ENCODE measurements around the gene CPT1C.

CPT1C gene

DNA sequence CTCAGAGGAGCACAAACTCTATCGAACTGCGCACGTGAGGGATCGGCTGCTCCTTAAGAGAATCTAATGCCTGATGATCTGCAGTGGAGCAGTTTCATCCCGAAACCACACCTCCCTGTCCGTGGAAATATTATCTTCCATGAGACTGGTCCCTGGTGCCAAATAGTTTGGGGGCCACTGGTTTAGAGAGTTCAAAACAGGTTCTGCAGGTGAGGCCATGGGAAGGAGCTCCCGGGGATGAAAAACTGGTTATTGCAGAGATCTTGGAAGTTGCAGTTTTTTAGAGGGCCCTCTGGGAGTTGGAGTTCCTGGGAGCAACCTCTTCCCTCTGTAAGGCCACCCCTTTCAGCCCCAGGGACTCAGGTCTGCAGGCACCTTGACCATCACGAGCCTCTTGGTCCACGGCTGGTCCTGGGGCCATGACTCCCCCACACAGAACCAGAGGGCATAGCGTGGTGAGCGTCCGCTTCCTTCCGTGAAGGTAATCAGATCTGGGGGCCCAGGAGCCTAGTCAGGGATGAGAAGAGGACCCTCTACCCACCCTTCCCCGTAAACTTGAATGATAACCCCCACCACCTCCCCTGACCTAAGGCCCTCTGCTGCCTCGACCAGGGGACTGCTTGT, 30.5 kb upstream of the CPT1C start:
- no peak for DNase-seq (ENCODE audit: low read depth)

GRCh38 chr19:49662011-49662410, 28.9 kb upstream of the CPT1C start:
- no peak for DNase-seq (ENCODE audit: low read depth)

DNA sequence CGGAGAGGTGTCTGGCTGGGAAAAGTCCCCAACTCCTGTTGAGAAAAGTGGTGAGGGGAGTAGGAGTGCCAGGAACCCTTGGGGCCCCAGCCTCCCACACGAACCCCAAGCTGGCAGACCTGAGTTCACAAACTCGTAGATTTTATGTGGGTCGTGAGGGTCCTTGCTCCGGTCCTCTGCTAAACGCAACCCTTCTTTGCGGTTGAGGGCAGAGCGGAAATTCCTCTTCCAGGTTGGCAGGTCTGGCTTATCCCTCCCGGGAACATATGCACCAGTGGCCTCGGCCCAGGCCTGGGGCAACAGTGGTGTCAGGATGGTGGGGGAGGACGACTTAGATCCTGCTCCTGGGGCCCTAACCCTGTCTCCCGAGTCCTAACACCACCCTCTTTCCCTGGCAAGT, 27.7 kb upstream of the CPT1C start:
- no peak for DNase-seq (ENCODE audit: low read depth)

DNA sequence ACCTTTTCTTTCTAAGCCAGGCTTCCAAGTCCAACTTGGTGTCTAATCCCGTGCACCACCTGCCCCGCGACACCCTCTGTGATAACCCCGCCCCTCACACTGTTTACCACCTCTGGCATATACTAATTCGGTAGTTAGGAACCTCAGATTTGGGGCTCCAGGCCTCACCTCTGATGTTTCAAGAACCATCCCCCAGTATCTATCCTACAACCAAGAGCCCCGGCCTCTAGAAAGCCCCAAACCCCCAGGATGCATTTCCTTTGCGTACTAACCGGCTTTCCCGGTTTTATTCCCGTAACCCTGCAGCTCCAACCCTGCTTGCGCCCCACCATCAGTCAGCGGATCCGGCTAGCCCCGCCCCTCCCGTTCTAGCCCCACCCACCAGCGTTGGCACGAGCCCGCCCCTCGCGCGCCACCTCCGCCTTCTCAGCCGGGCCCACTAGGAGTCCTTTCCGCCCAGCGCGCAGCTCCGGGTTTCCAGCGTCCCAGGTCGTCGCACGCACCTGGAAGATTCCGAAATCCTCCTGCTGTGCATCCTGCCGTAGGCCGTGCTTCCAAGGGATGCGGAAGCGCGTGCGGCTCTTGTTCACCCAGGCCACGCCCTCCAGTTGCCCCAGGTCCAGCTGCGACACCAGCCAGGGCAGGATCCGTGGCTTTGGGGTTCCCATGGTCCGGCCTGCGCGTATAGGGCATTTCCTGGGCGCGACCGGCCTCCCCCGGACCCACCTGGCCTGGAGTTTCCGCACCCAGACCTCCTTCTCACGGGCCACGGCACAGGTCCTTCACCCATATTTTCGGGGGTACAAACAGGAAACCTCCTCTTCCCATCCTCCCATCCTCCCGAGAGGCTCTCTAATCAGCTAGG, 26.5 kb upstream of the CPT1C start:
- peak; percentile 93 for DNase-seq (ENCODE audit: low read depth)

DNA sequence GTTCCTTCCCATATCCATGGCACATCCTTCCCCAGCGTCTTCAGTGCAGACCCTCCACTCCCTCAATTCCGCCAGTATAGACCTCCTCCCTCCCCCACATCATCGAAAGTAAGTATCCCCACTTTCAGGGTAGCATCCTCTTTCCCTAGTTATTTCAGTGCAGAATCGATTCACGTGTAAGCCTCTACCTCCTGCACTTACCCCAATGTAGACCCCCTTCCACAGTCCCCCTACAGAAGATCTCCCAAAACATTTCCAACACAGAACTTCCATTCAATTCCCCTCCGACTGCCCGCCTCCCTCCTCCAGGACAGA, 25.9 kb upstream of the CPT1C start:
- no peak for DNase-seq (ENCODE audit: low read depth)

GRCh38 chr19:49665351-49666119, 25.4 kb upstream of the CPT1C start, which contains the start of the genes BCL2L12 and IRF3:
TSS of gene BCL2L12 (plus strand) at chr19:49665933. CDS start at chr19:49666693, 760 bp downstream.
TSS of gene IRF3 (minus strand) at chr19:49665857. CDS start at chr19:49664838, 1,019 bp downstream.
- peak; percentile 100 for DNase-seq (ENCODE audit: low read depth)

DNA sequence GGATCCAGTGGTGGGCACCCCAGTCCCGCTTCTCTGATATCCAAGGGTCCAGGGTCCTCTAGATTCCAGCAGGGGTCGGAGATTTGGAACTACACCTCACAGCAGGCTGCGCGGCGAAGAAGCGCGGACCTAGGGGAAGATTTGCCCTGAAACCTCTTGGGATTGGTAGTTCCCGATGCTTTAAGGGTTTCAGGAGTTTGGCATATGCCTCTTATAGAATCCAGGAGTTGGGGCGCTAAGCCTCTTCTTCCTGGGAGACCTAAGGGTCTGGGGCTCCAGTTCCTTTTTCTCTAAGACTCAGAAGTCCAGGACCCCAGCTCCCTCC, 24.8 kb upstream of the CPT1C start:
- DNase-seq (ENCODE audit: low read depth) = no peak

DNA sequence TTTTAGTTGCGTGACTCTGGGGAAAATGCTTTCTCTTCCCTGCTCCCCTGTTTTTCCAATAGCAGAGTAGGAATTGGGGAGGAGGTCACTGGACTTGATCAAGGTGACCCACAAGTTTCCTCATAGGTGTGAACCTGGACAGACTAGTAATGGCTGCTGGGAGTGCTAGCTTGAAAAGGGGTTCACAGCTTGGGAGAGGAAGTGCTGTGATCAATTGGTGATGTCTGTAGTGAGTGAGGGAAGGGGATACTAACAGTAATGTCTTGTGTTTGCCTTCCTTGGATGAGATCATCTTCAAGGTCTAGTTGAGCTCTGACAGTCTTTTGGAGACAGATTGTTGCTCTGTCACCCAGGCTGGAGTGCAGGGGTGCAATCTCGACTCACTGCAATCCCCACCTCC, 23.4 kb upstream of the CPT1C start:
- no peak for DNase-seq (ENCODE audit: low read depth)

- no peak for DNase-seq (ENCODE audit: low read depth)
Measured at GRCh38 chr19:49669516-49669915, 21.4 kb upstream of the CPT1C start.

DNA sequence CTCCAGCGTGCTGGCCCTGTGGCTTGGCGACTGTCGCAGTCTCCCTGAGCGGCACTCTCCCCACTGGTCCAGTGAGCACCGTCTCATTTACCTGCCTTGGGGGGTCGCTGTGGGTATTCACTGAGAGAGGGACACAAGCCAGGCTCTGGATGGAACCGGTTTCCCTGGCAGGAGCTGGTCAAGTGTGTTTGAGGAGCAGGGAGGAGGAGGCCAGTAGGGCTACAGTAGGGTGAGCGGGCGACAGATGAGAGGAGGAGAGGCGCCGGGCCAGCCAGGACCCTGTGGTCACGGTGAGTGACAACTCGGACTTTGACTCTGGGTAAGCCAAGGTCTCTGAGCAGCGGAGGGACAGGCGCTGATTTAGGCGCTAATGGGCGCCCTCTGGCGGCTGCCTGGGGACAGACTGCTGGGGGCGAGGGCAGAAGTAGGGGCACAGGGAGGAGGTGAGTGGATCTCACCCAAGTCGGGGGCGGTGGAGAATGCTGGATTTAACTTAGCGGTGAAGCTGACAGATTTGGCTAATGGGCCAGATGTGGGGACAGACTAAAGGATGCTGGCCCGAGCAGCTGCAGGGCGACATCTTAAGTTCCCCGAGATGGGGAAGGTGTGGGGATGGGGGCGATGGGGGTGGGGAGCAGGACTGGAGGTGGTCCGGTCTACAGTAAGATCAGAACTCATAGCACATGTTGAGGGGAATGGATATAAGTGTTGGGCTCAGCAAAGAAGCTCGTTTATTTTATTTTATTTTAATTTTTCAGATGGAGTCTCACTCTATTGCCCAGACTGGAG, 18.6 kb upstream of the CPT1C start:
- DNase-seq (ENCODE audit: low read depth) = peak; percentile 59

- DNase-seq (ENCODE audit: low read depth) = peak; percentile 40
Measured at GRCh38 chr19:49676136-49676783, 14.7 kb upstream of the CPT1C start.

DNA sequence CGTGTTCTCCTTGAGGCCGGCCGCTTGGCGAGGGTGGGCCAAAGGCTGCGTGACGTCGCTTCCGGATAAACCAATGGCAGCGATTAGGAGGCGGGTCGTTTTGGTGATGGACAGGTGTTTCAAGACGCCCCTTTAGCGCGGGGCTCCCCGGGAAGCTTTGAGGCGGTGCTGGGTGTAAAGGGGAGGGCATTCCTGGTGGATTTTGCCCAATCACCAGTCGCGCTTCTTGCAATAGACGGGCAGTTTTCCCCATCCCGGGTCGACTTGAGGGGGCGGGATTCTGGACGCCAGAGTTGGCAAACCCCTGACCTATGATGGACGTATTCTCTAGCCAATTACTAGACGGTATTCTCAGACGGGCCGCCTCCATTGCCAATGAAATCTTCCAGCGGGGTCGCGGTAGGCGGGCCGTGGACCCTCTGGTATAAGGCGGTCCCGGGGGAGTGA, 14.1 kb upstream of the CPT1C start:
- DNase-seq (ENCODE audit: low read depth) = peak; percentile 96

DNA sequence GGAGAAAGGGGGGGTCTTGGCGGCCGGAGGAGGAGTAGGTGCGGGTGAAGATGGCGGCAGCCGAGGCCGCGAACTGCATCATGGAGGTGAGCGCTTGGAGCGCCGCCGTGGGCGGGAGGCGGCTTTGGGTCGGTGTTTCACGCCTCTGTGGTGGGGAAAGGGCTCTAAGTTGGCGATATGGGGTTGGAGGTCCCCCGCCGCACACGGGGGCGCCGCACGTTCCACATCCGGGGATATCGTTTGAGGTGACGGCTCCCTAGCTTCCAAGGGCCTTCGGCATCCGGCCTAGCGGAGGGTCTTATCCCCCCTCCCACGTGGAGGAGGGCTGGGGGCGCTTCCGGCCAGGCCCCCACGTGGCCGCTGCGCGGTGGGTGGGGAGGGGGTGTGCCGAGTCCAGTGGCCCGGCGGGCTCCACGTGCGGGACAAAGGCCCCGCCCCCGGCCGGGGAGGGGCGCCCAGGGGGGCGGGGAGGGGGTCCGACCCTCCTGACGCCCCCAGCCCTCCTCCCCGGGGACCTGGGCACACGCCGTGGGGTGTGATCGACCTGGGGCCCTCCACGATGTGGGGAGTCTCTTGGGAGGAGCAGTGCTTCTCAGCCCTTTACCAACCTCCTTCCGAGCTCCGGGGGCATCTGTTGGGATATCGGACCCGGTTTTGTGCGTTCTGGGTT, 13.6 kb upstream of the CPT1C start, which contains the start of gene PRMT1:
TSS of gene PRMT1 (plus strand) at position 41 of the 670 bp plus-strand sequence. CDS start at position 51, 10 bp downstream.
- no peak for DNase-seq (ENCODE audit: low read depth)

- peak; percentile 76 for DNase-seq (ENCODE audit: low read depth)
Measured at GRCh38 chr19:49677901-49678674, 12.8 kb upstream of the CPT1C start.

- no peak for DNase-seq (ENCODE audit: low read depth)
Measured at GRCh38 chr19:49678985-49679770, 11.7 kb upstream of the CPT1C start.

DNA sequence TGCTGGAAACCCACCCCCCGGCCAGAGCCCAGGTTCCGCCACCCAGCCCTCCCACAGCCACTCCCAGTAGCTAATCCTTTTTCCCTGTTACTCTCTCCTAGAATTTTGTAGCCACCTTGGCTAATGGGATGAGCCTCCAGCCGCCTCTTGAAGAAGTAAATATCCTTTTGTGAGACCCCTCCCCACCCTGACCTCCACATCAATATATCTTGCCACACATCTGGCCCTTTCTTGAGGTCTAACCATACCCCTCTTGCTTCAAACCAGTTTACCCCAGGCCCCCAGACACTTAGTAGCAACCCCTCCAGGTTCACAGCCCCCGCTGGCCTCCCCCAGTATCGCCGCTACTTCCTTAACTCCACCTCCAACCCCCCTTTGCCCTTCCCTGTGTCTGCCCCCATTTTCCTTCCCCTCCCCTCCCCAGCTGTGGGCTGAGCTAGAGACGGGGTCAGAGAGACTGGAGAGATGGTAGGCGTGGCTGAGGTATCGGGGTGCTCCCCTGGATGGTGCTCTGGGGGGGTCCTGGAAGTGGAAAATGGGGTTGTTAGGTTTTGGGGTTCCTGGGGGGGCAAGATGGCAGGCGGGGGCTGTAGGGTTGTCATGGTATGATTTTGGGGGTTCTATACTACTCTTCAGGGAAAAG, 11.0 kb upstream of the CPT1C start:
- DNase-seq (ENCODE audit: low read depth) = no peak

GRCh38 chr19:49680421-49681351, 10.2 kb upstream of the CPT1C start:
- DNase-seq (ENCODE audit: low read depth) = peak; percentile 94

- no peak for DNase-seq (ENCODE audit: low read depth)
Measured at GRCh38 chr19:49681830-49682229, 9.1 kb upstream of the CPT1C start.
